ENCODE results near the gene TIPRL. TPM values are rescaled to one million over a fixed set of nuclear protein-coding genes. Genes with fewer than 3 reads are reported as not detected.

The TIPRL gene
- total and polyA plus RNA-seq, 9 of the 15 experiments (the other 6 are each of a cell fraction or from before 2014, with no cell fraction given): 41.4 to 90.2 (median 69.9) TPM

DNA sequence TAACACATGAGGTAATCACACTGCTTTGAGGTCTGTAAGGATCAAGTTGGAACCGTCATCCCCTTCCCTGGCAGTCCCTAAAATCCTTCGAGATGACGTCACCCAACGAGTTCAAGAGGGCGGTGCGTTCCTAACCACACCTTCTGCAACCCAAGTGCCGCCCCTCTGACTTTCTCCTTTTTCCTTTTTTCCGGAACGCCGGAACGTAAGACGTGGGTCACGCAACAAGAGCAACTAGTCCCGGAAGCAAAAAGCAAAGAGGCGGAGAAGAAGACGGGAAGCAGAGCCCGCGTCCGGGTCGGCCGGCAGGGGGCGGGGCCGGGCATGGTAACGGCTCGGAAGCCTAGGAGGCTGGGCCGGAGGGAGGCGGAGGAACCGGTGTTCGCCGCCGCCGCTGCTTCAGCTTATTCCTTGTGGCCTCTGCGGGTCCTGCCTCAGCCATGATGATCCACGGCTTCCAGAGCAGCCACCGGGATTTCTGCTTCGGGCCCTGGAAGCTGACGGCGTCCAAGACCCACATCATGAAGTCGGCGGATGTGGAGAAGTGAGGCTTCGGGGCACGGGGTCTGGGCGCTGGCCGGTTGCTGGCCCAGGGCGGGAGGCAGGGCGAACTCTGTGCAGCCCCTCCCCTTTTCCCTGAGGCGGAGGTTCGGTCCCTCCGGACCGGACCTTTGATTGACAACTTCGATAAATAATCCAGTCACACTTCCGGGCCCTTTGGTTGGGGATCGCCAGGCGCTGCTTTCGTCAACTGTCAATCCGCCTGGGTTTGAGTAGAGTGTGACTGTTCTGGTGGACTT, at the start of gene TIPRL (continued):
- TF ChIP-seq SNRNP70 (optimal IDR thresholded peaks at IDR 0.05; ENCODE audit: low read depth, low read length) (no peak), ZKSCAN8 (CRISPR knock-in tag; IDR thresholded peaks at IDR 0.05) (no peak), ETS2 (tag; IDR thresholded peaks at IDR 0.05; ENCODE audit: borderline replicate concordance, poor library complexity, severe bottlenecking) (no peak), SMC3 (conservative IDR thresholded peaks at IDR 0.05; ENCODE audit: insufficient read depth, low read depth, low read length) (peak; percentile 33), COPS2 (conservative IDR thresholded peaks at IDR 0.05) (no peak), SRSF1 (IDR thresholded peaks at IDR 0.05; ENCODE audit: low read depth, low read length) (no peak), ZNF134 (CRISPR knock-in tag; conservative IDR thresholded peaks at IDR 0.05) (no peak), FOXM1 (IDR thresholded peaks at IDR 0.05; ENCODE audit: low read depth) (peak; percentile 51; the same call in 1 of the 2 replicates), FOXM1 (CRISPR knock-in tag; IDR thresholded peaks at IDR 0.05; ENCODE audit: low read depth) (peak; percentile 48; the same call in 1 of the 2 replicates), HCFC1 (IDR thresholded peaks at IDR 0.05; ENCODE audit: low read depth, low read length) (peak; percentile 76), RHOXF2B (CRISPR knock-in tag; conservative IDR thresholded peaks at IDR 0.05) (no peak)
- TF ChIP-seq, protein P1, sequence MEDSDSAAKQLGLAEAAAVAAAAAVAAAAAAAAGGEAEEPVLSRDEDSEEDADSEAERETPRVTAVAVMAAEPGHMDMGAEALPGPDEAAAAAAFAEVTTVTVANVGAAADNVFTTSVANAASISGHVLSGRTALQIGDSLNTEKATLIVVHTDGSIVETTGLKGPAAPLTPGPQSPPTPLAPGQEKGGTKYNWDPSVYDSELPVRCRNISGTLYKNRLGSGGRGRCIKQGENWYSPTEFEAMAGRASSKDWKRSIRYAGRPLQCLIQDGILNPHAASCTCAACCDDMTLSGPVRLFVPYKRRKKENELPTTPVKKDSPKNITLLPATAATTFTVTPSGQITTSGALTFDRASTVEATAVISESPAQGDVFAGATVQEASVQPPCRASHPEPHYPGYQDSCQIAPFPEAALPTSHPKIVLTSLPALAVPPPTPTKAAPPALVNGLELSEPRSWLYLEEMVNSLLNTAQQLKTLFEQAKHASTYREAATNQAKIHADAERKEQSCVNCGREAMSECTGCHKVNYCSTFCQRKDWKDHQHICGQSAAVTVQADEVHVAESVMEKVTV (CRISPR knock-in tag; IDR thresholded peaks at IDR 0.05): no peak; the same call in 1 of the 2 replicates
- TF ChIP-seq, protein P2, sequence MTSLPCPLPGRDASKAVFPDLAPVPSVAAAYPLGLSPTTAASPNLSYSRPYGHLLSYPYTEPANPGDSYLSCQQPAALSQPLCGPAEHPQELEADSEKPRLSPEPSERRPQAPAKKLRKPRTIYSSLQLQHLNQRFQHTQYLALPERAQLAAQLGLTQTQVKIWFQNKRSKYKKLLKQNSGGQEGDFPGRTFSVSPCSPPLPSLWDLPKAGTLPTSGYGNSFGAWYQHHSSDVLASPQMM (CRISPR knock-in tag; IDR thresholded peaks at IDR 0.05): no peak
- TF ChIP-seq, protein P3, sequence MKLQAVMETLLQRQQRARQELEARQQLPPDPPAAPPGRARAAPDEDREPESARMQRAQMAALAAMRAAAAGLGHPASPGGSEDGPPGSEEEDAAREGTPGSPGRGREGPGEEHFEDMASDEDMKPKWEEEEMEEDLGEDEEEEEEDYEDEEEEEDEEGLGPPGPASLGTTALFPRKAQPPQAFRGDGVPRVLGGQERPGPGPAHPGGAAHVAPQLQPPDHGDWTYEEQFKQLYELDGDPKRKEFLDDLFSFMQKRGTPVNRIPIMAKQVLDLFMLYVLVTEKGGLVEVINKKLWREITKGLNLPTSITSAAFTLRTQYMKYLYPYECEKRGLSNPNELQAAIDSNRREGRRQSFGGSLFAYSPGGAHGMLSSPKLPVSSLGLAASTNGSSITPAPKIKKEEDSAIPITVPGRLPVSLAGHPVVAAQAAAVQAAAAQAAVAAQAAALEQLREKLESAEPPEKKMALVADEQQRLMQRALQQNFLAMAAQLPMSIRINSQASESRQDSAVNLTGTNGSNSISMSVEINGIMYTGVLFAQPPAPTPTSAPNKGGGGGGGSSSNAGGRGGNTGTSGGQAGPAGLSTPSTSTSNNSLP (IDR thresholded peaks at IDR 0.05; ENCODE audit: borderline replicate concordance, low read depth, low read length): no peak; the same call in 1 of the 2 replicates
- TF ChIP-seq, protein P4, sequence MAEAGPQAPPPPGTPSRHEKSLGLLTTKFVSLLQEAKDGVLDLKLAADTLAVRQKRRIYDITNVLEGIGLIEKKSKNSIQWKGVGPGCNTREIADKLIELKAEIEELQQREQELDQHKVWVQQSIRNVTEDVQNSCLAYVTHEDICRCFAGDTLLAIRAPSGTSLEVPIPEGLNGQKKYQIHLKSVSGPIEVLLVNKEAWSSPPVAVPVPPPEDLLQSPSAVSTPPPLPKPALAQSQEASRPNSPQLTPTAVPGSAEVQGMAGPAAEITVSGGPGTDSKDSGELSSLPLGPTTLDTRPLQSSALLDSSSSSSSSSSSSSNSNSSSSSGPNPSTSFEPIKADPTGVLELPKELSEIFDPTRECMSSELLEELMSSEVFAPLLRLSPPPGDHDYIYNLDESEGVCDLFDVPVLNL (CRISPR knock-in tag; IDR thresholded peaks at IDR 0.05; ENCODE audit: low read depth): 0 out of 2 replicates have a peak, but pooled peaks have one; percentile 43
- TF ChIP-seq, protein P5, sequence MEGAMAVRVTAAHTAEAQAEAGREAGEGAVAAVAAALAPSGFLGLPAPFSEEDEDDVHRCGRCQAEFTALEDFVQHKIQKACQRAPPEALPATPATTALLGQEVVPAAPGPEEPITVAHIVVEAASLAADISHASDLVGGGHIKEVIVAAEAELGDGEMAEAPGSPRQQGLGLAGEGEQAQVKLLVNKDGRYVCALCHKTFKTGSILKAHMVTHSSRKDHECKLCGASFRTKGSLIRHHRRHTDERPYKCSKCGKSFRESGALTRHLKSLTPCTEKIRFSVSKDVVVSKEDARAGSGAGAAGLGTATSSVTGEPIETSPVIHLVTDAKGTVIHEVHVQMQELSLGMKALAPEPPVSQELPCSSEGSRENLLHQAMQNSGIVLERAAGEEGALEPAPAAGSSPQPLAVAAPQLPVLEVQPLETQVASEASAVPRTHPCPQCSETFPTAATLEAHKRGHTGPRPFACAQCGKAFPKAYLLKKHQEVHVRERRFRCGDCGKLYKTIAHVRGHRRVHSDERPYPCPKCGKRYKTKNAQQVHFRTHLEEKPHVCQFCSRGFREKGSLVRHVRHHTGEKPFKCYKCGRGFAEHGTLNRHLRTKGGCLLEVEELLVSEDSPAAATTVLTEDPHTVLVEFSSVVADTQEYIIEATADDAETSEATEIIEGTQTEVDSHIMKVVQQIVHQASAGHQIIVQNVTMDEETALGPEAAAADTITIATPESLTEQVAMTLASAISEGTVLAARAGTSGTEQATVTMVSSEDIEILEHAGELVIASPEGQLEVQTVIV (CRISPR knock-in tag; IDR thresholded peaks at IDR 0.05; ENCODE audit: borderline replicate concordance): no peak
- TF ChIP-seq, protein P6, sequence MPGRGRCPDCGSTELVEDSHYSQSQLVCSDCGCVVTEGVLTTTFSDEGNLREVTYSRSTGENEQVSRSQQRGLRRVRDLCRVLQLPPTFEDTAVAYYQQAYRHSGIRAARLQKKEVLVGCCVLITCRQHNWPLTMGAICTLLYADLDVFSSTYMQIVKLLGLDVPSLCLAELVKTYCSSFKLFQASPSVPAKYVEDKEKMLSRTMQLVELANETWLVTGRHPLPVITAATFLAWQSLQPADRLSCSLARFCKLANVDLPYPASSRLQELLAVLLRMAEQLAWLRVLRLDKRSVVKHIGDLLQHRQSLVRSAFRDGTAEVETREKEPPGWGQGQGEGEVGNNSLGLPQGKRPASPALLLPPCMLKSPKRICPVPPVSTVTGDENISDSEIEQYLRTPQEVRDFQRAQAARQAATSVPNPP (IDR thresholded peaks at IDR 0.05; ENCODE audit: borderline replicate concordance, insufficient read depth, insufficient read length): no peak
